SHP77 (cell line): Measurements from ENCODE around the gene ADAMTS3.

ENCODE experiments used
- DNase-seq, 2 experiments: peaks; one replicate each; lab custom pipeline; 2025; lab: John Stamatoyannopoulos, UW

ADAMTS3 gene

DNA sequence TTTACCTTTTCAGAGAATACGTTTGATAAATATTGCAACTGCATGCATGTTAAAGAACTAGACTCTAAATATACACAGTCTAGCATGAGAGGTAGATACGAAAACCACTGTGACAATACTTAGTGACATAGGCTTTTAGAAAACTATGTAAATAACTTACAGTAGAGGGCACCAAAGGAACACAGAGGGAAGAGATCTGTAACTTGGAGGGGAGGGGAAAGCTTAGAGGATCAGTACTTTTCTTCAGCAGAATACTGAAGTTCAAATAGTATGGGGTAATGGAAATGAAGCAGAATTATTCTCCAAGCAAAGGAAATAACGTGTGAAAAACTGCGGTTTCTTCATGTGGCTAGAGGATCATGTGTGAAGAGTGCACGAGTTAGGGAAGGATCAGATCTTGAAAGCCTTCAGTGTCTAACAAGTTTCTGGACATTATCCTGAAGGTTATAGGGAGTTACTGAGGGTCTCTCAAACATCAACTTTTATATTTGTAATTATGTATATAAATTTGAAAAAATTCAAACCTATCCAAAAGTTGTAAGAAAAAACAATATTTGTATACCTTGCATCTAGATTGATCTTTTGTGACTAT, 273.0 kb downstream of the ADAMTS3 start:
- peak; percentile 25 to 49 for DNase-seq

DNA sequence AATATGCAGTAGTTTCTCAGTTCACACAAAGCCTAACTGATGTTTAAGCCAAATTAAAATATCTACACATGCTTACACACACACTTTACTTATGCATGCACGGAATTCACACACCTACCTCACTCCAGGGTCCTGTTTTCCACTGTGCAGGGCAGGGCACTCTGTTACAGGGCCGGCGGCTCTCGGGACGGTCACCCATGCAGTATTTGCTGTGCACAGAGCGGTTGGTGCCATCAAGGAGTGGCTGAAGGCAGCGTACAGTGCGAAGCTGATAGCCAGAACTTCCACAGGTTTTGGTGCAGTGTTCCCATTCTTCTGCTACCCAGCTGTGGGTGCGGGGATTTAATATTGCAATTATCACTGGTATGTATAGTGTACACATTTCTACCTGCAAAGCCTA, 278.3 kb downstream of the ADAMTS3 start:
- DNase-seq: no peak

DNA sequence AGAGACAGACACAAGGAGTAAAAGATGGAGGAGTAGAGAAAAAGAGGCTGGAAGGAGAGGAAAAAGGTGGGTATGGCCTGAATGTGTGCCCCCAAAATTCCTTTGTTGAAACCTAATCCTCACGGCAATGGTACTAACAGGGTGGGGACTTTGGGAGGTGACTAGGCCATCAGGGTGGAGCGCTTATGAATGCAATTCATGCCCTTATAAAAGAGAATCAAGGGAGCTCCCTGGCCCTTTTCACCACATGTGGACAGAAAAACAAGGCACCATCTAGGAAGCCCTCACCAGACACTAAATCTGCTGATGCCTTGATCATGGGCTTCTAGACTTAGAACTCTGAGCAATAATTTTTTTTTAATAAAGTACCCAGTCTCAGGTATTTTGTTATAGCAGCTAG, 282.1 kb downstream of the ADAMTS3 start:
- no peak for DNase-seq

GRCh38 chr4:72286185-72286584, 282.8 kb downstream of the ADAMTS3 start:
- DNase-seq: peak in 1 of 2 experiments; percentile 4

GRCh38 chr4:72283357-72283756, 285.7 kb downstream of the ADAMTS3 start:
- no peak for DNase-seq

- no peak for DNase-seq
Observed at GRCh38 chr4:72280252-72280651, 288.8 kb downstream of the ADAMTS3 start.

DNA sequence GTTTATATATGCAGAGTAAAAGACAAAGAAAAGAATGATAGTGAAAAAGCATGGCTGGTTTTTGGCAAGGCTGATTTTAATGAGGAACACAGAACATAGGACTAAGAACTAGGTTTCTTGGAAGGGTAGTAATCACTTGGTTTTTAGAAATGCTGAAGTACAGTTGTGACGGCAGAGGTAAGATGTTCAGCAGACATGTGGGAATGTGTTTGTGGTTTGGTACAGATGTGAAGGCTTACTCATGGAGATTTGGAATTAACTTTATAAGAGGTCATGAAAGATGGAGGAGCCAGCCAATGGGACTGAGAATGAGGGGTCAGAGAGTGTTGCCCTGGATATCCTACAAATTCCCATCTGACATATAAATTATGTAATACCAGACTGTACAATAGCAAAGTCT, 293.6 kb downstream of the ADAMTS3 start:
- DNase-seq: no peak

- DNase-seq: no peak
Observed at GRCh38 chr4:72274251-72274650, 294.8 kb downstream of the ADAMTS3 start.

GRCh38 chr4:72255269-72255668, 313.8 kb downstream of the ADAMTS3 start:
- DNase-seq: no peak

- no peak for DNase-seq
Observed at GRCh38 chr4:72243641-72244040, 325.4 kb downstream of the ADAMTS3 start.

DNA sequence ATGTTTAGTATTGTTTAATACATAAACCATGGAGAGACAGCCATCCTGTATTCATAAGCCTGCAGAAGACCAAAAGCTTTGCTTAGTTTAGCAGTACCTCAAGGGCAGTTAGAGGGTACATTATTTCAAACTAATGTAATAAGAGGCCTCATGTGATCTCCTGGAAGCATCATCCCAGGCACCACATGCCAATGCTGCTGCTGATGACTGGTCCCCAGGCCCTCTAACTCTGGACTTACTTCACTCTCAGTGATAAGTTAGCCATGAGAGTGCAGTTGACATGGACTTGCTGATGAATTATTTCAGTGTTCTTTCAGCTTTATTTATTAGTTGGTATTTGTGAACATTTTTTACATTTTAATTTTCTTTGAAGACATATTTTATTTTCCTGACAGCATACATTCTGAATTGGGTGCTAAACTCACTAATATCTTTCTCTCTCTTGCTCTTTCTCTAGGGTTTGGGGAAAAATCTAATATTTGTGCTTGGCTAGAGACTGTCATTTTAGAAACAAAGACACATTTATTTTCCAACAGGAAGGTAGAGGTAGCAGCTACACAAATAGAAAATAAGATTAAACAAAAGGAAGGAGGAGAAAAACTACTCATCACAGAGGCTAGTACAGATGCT, 329.4 kb downstream of the ADAMTS3 start:
- DNase-seq: no peak
